Ovary (tissue), 9 donors: Measurements from ENCODE around the gene DOCK1. TPM values are rescaled to one million over a fixed set of nuclear protein-coding genes. Genes with fewer than 3 reads are reported as not detected.

Source experiments
- DNase-seq, 5 donors: peaks; one replicate each; pipeline ENCODE4 v3.0.0-alpha.2; 2019 to 2020
- H3K27ac ChIP-seq, 2 donors: fragments of 200-600 bp; one replicate each; pipeline versions ENCODE4 v1.5.1 to v1.8.0; 2019 to 2022
- H3K27me3 ChIP-seq: fragments of 200-600 bp; one replicate; pipeline ENCODE4 v1.8.0; 2022
- H3K36me3 ChIP-seq: fragments of 200-600 bp; sonication (generic); one replicate; pipeline ENCODE4 v1.5.1; 2019
- H3K4me1 ChIP-seq: one replicate; pipeline ENCODE4 v1.8.1; 2013; ENCODE audit warnings: mild to moderate bottlenecking, moderate library complexity; ENCODE audit not compliant: insufficient read depth
- H3K4me3 ChIP-seq: fragments of 200-600 bp; sonication (generic); one replicate; pipeline ENCODE4 v1.5.1; 2017
- H3K9me3 ChIP-seq, 2 donors: fragments of 200-600 bp in 1 of 2; sonication (generic) in 1 of 2; one replicate each; pipeline versions ENCODE4 v1.5.1 to v1.8.1; 2013 to 2019; ENCODE audit warnings: mild to moderate bottlenecking in 1 of 2, moderate library complexity in 1 of 2
- EP300 ChIP-seq: sonication (generic); formaldehyde crosslinking; IDR thresholded peaks from one replicate; pipeline ENCODE4 v1.6.1; 2017; ENCODE audit warnings: antibody characterized with exemption
- POLR2A ChIP-seq: fragments of 450-650 bp; IDR thresholded peaks from one replicate; pipeline ENCODE4 v1.6.1; 2017; ENCODE audit warnings: antibody characterized with exemption, mild to moderate bottlenecking, moderate library complexity
- WGBS, 3 donors: extraction: QIAGEN DNeasy Blood & Tissue Kit in 1 of 3; methylation state at CpG; one replicate each; pipeline versions ENCODE4 v1.1.5 to v1.1.7; 2013 to 2017; 5-methylcytosine and 5-hydroxymethylcytosine counted together
- intact Hi-C, 4 donors: fragments of 100-400 bp; cut with DNase I; formaldehyde crosslinking; loops; one replicate each; pipeline versions ENCODE4 v1.11.0 to v1.15.1; 2022 to 2023
- polyA plus RNA-seq, 2 donors: library from polyadenylated mRNA; stranded (reverse); fragments of 200-250 nt in 1 of 2; fragments of 350-450 nt in 1 of 2; fragmentation: Illumina TruSeq in 1 of 2; extraction: RNeasy Lipid Tissue Mini Kit (QIAGEN cat#74804) in 1 of 2; gene quantifications; one replicate each; pipeline ENCODE4 v1.2.3, GENCODE V29; 2013 to 2014
- total RNA-seq, 7 donors: library from RNA; depleted of rRNA in 2 of 7; stranded (reverse); fragments of >200 nt in 2 of 7; fragmentation: NEBNext Ultra II Directional in 3 of 7; extraction: Animal tissue kit (Norgen Biotek cat#: 25700) in 3 of 7; gene quantifications; one replicate each; pipeline versions ENCODE4 v1.1.0 to v1.2.4, GENCODE V29; 2016 to 2023
- TF ChIP-seq, protein P1 (sequence below), 3 donors: fragments of 450-650 bp in 2 of 3; fragments of 200-600 bp in 1 of 3; IDR thresholded peaks; one replicate each; pipeline versions ENCODE4 v1.5.1 to v1.8.0; 2016 to 2022; ENCODE audit warnings: antibody characterized with exemption in 3 of 3, mild to moderate bottlenecking in 1 of 3
- donor health status: DM: no; HTN: no; CAD: no; lungs with moderate emphysema.
- donor health status: DM: no; HTN: no; CAD: no.
- donor health status: Bipolar disorder and iron deficiency.
- donor health status: DM: yes; HTN: yes; CAD: no.
- donor health status: DM: no; HTN: no; CAD: no.
- donor health status: DM: yes; HTN: yes; CAD: no.

DOCK1 gene
- total and polyA plus RNA-seq, 9 donors = 24.7 to 68.3 (median 51.1) TPM

DNA sequence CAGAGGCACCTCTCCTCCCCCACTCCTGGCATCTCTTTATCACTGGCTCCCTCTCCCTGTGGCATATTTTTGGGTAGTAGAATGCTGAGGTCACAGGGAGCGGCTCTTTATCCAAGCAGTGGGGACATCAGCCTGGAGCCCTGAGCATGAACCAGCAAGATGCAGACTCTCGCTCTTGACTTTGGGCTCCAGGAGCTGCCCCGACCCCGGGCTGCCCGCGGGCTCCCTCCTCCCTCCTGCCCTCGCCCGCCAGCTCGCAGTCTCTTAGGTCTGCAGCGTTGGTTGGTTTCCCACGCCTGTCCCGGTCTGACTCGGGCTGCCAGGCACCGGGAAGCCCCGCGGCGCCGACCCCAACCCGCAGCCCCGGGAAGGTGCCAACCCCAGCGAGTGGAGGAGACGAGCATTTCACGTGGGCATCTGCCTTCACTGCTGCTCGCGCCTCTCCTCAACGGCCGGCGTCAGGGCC, 289.8 kb downstream of the DOCK1 start:
- Histone ChIP-seq H3K27ac (no peak overlapping the region), H3K36me3 (no peaks in the 10 kb centered on the region), H3K27me3 (no peaks in the 10 kb centered on the region), H3K9me3 (no peaks in the 10 kb centered on the region), H3K4me3 (peak overlapping the region; percentile 41), H3K4me1 (peaks cover 11% of the 10 kb centered on the region)
- intact Hi-C loops = no loop called here
- TF ChIP-seq POLR2A (no peak), EP300 (no peak)
- TF ChIP-seq, protein P1, sequence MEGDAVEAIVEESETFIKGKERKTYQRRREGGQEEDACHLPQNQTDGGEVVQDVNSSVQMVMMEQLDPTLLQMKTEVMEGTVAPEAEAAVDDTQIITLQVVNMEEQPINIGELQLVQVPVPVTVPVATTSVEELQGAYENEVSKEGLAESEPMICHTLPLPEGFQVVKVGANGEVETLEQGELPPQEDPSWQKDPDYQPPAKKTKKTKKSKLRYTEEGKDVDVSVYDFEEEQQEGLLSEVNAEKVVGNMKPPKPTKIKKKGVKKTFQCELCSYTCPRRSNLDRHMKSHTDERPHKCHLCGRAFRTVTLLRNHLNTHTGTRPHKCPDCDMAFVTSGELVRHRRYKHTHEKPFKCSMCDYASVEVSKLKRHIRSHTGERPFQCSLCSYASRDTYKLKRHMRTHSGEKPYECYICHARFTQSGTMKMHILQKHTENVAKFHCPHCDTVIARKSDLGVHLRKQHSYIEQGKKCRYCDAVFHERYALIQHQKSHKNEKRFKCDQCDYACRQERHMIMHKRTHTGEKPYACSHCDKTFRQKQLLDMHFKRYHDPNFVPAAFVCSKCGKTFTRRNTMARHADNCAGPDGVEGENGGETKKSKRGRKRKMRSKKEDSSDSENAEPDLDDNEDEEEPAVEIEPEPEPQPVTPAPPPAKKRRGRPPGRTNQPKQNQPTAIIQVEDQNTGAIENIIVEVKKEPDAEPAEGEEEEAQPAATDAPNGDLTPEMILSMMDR (IDR thresholded peaks at IDR 0.05) = no peak
- DNase-seq = peak in 1 of 5 donors; percentile 29
- 2 to 3% (median 3%) methylated on average over 28 of the region's 28 CpGs for WGBS, 3 donors

DNA sequence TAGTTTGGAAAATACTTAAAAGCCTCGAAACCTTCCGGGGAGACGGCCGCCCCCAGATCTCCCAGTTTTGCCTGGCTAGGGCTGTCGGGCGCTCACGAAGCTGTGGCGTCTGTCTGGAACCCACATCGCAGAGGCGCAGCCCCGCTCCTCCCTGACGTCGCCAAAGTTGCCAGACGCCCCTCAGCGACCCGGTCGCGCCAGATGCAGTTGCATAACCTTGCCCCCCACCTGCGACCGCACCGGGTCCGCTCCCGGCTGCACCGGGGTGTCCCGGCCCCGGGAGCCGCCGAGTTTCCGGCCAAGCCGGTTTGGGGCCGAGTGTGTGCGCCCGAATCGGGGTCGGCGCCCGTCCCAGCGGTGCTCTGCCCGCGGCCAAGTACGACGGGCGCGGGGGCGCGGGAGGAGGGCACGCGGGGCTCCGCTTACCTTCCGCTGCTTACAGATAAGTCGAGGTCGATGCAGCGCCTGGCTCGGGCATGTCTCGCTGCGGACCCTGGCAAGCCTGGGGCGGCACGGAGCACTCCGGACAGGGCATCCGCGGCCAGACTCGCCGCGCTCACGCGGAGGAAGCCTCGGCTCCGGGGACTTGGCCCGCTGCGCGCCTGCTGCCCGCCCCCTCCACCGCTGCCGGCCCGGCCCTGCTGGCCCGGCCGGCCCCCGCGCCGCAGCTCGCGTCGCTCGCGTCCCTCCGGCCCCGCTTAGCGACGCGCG, 290.5 kb downstream of the DOCK1 start:
- H3K27me3 ChIP-seq = no peaks in the 10 kb centered on the region
- intact Hi-C loops = no loop called here
- WGBS, 3 donors = 0 to 10% (median 1%) methylated on average over 10 to 91 of the region's 91 CpGs
- peaks cover 11% of the 10 kb centered on the region for H3K4me1 ChIP-seq
- H3K9me3 ChIP-seq = no peaks in the 10 kb centered on the region
- peak overlapping the region; percentile 41 for H3K4me3 ChIP-seq
- TF ChIP-seq, protein P1 (IDR thresholded peaks at IDR 0.05) = no peak
- no peak for TF ChIP-seq EP300
- no peak for TF ChIP-seq POLR2A
- no peaks in the 10 kb centered on the region for H3K36me3 ChIP-seq
- DNase-seq = peak in 1 of 5 donors; percentile 28
- H3K27ac ChIP-seq = no peak overlapping the region

DNA sequence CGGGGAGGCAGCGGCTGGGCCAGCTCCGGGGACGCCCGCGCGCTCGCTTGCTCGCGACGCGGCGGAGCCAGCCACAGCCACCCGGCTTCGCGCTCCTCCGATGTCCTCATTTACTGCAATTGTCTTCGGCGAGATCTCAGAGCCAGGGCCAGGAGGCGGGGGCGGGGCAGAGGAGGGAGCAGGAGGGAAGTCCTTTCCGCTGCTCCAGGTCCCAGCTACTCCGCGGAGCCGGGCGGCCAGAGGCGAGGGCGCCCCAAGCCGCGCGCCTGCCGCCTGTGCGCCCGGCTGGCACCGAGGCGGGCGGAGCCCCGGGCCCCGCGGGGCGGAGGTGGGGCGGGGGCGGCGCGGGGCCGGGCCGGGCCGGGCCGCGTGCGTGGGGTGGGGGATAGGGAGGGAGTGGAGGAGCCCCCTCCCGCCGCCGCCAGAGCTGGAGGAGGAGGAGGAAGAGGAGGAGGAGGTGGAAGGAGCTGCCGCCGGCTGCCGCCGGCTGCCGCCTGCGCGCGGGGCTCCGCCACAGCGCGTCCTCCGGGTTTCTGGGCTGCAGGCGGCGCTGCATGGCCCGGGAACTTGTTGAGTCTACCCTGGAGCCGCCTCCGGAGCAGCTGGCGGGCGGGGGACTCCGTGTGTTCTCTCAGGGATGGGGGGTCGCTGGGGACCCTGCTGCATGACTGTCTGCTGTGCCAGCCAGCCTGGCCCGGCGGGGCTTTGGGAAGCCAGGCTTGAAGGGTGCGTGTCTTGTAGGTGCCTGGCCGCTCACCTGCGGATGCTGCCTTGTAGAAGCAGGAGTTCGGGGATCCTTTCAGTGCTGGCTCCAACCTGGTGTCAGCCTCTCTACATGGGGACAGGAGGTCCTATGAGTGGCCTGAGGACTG, 291.3 kb downstream of the DOCK1 start, which contains the start of gene INSYN2A:
Gene INSYN2A, minus strand, starts transcription at position 310 of the 872 bp plus-strand sequence. CDS start 20,196 bp downstream, outside the sequence.
- no peak within 1 kb of the TSS for H3K27ac ChIP-seq
- H3K36me3 ChIP-seq = no peaks in the 10 kb centered on the region
- WGBS, 3 donors = 1 to 2% (median 2%) methylated on average over 36 to 81 of the region's 81 CpGs
- H3K9me3 ChIP-seq = no peaks in the 10 kb centered on the region
- intact Hi-C loops = no loop called here
- DNase-seq = peak; percentile 19 to 49 (median 41)
- TF ChIP-seq EP300 (no peak), POLR2A (no peak)
- TF ChIP-seq, protein P1 (IDR thresholded peaks at IDR 0.05) = no peak
- peaks cover 11% of the 10 kb centered on the region for H3K4me1 ChIP-seq
- H3K4me3 ChIP-seq = peak within 1 kb of the TSS; percentile 41
- H3K27me3 ChIP-seq = no peaks in the 10 kb centered on the region

DNA sequence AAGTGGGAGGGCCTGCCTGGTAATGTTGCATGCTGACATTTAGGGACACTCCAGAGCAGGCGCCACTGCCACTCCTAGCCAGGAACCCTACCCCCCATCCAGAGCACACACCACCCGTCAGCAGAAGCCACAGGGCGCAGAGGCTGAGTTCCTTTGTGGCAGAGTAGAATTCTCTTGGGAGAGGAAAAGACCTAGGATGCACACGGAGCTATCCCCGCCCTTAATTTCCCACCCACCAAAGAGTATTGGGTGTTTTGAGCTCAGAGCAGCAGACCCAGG, 291.9 kb downstream of the DOCK1 start:
- TF ChIP-seq, protein P1 (IDR thresholded peaks at IDR 0.05) = no peak
- TF ChIP-seq EP300 (no peak), POLR2A (no peak)
- Histone ChIP-seq H3K27me3 (no peaks in the 10 kb centered on the region), H3K4me3 (no peak overlapping the region), H3K27ac (no peak overlapping the region), H3K36me3 (no peaks in the 10 kb centered on the region), H3K4me1 (peaks cover 11% of the 10 kb centered on the region), H3K9me3 (no peaks in the 10 kb centered on the region)
- intact Hi-C loops = no loop called here
- 50 to 54% (median 52%) methylated on average over 5 of the region's 5 CpGs for WGBS, 3 donors
- DNase-seq = no peak
